Aorta (tissue), 5 donors: Measurements from ENCODE around the gene ABTB2. TPM values are rescaled to one million over a fixed set of nuclear protein-coding genes. Genes with fewer than 3 reads are reported as not detected.

ENCODE experiments used
- ATAC-seq: fragments of 200-7000 bp; cut with Tn5 transposase; one replicate; pipeline ENCODE4 v1.9.1; 2022; ENCODE audit warnings: moderate library complexity; ENCODE audit not compliant: low FRiP score
- DNase-seq, 2 donors: peaks; one replicate each; pipeline ENCODE4 v3.0.0-alpha.2; 2020
- H3K27ac ChIP-seq, 2 donors: one replicate each; pipeline ENCODE4 v1.5.1; 2013; ENCODE audit warnings: low read length in 2 of 2, mild to moderate bottlenecking in 2 of 2, moderate library complexity in 2 of 2, control low read depth in 1 of 2, inconsistent platforms in 1 of 2, low read depth in 1 of 2
- H3K27me3 ChIP-seq, 2 donors: one replicate each; pipeline ENCODE4 v1.6.1; 2013; ENCODE audit warnings: control low read depth in 1 of 2, low read length in 1 of 2, mild to moderate bottlenecking in 1 of 2, moderate library complexity in 1 of 2; ENCODE audit not compliant: insufficient read depth in 2 of 2, control insufficient read depth in 1 of 2
- H3K36me3 ChIP-seq, 2 donors: one replicate each; pipeline ENCODE4 v1.6.1; 2013; ENCODE audit warnings: control low read depth in 1 of 2, low read length in 1 of 2, mild to moderate bottlenecking in 1 of 2; ENCODE audit not compliant: insufficient read depth in 2 of 2, control insufficient read depth in 1 of 2
- H3K4me1 ChIP-seq, 2 donors: one replicate each; pipeline ENCODE4 v1.6.1; 2013; ENCODE audit warnings: low read length in 2 of 2, control low read depth in 1 of 2, mild to moderate bottlenecking in 1 of 2, moderate library complexity in 1 of 2; ENCODE audit not compliant: insufficient read depth in 2 of 2, control insufficient read depth in 1 of 2
- H3K4me3 ChIP-seq, 2 donors: one replicate each; pipeline ENCODE4 v1.5.1; 2013; ENCODE audit warnings: low read length in 2 of 2, control low read depth in 1 of 2, mild to moderate bottlenecking in 1 of 2
- H3K9me3 ChIP-seq: one replicate; pipeline ENCODE4 v1.6.1; 2013; ENCODE audit warnings: mild to moderate bottlenecking, low read length; ENCODE audit not compliant: control insufficient read depth
- WGBS, 2 donors: extraction: QIAGEN DNeasy Blood & Tissue Kit; methylation state at CpG; one replicate each; pipeline ENCODE4 v1.1.7; 2013; 5-methylcytosine and 5-hydroxymethylcytosine counted together
- intact Hi-C, 2 donors: fragments of 100-400 bp; cut with DNase I; formaldehyde crosslinking; loops; one replicate each; pipeline versions ENCODE4 v1.14.2 to v1.15.0; 2022
- polyA plus RNA-seq, 2 donors: library from polyadenylated mRNA; stranded (reverse); fragments of 200-250 nt; gene quantifications; one replicate each; pipeline ENCODE4 v1.2.3, GENCODE V29; 2013
- total RNA-seq, 2 donors: library from RNA; stranded (reverse); fragmentation: NEBNext Ultra II Directional; extraction: Animal tissue kit (Norgen Biotek cat#: 25700); gene quantifications; one replicate each; pipeline ENCODE4 v1.2.1, GENCODE V29; 2021
- donor health status: healthy with polysubstance abuse.
- donor health status: Bipolar disorder and iron deficiency.
- donor health status: DM: no; HTN: no; CAD: no.
- donor health status: DM: no; HTN: no; CAD: no.
- donor health status: DM: yes; HTN: yes; CAD: no.

Gene ABTB2
- total and polyA plus RNA-seq, 4 donors: 2.9 to 11.4 (median 6.9) TPM

- no peak for DNase-seq
- 93 to 96% methylated on average over 4 of the region's 4 CpGs for WGBS, 2 donors
- Histone ChIP-seq H3K27ac (no peak overlapping the region), H3K27me3 (no peaks in the 10 kb centered on the region), H3K4me1 (peaks cover 0 to 4% of the 10 kb centered on the region in 2 donors), H3K36me3 (no peaks in the 10 kb centered on the region), H3K4me3 (no peak overlapping the region), H3K9me3 (no peaks in the 10 kb centered on the region)
- no peak for ATAC-seq
- intact Hi-C loops: no loop called here
Measured at GRCh38 chr11:34232807-34233206, 125.0 kb downstream of the ABTB2 start.

GRCh38 chr11:34226210-34226609, 131.6 kb downstream of the ABTB2 start:
- WGBS, 2 donors: 85 to 93% methylated on average over 1 of the region's 1 CpG
- DNase-seq: no peak
- no peak for ATAC-seq
- intact Hi-C loops: no loop called here
- Histone ChIP-seq H3K27ac (no peak overlapping the region), H3K27me3 (no peaks in the 10 kb centered on the region), H3K9me3 (no peaks in the 10 kb centered on the region), H3K36me3 (no peaks in the 10 kb centered on the region), H3K4me3 (no peak overlapping the region), H3K4me1 (no peaks in the 10 kb centered on the region)

GRCh38 chr11:34225091-34225490, 132.7 kb downstream of the ABTB2 start:
- Histone ChIP-seq H3K4me3 (no peak overlapping the region), H3K36me3 (no peaks in the 10 kb centered on the region), H3K27me3 (no peaks in the 10 kb centered on the region), H3K4me1 (no peaks in the 10 kb centered on the region), H3K9me3 (no peaks in the 10 kb centered on the region), H3K27ac (no peak overlapping the region)
- 85 to 88% methylated on average over 10 of the region's 10 CpGs for WGBS, 2 donors
- intact Hi-C loops: no loop called here
- DNase-seq: no peak
- ATAC-seq: no peak

GRCh38 chr11:34224434-34224966, 133.3 kb downstream of the ABTB2 start:
- Histone ChIP-seq H3K4me3 (no peak overlapping the region), H3K9me3 (no peaks in the 10 kb centered on the region), H3K27me3 (no peaks in the 10 kb centered on the region), H3K4me1 (no peaks in the 10 kb centered on the region), H3K36me3 (no peaks in the 10 kb centered on the region), H3K27ac (no peak overlapping the region)
- intact Hi-C loops: no loop called here
- 92% methylated on average over 5 of the region's 5 CpGs for WGBS, 2 donors
- DNase-seq (no peak), ATAC-seq (no peak)

GRCh38 chr11:34223907-34224306, 133.9 kb downstream of the ABTB2 start:
- Histone ChIP-seq H3K36me3 (no peaks in the 10 kb centered on the region), H3K27me3 (no peaks in the 10 kb centered on the region), H3K27ac (no peak overlapping the region), H3K4me3 (no peak overlapping the region), H3K4me1 (no peaks in the 10 kb centered on the region), H3K9me3 (no peaks in the 10 kb centered on the region)
- WGBS, 2 donors: 95 to 96% methylated on average over 2 of the region's 2 CpGs
- DNase-seq: no peak
- intact Hi-C loops: loop anchor here in 1 of 2 donors (2.0 kb wide), 1 partner anchor 31 kb away; no protein-coding TSS in a partner anchor
- no peak for ATAC-seq

- DNase-seq (peak; percentile 87 to 91), ATAC-seq (peak; percentile 86)
- Histone ChIP-seq H3K9me3 (no peaks in the 10 kb centered on the region), H3K27ac (peak overlapping the region in 1 of 2 donors; percentile 66), H3K27me3 (no peaks in the 10 kb centered on the region), H3K4me1 (no peaks in the 10 kb centered on the region), H3K36me3 (no peaks in the 10 kb centered on the region), H3K4me3 (no peak overlapping the region)
- WGBS, 2 donors: 36 to 37% methylated on average over 17 of the region's 17 CpGs
- intact Hi-C loops: loop anchor here in 1 of 2 donors (2.0 kb wide), 1 partner anchor 30 kb away; no protein-coding TSS in a partner anchor
Measured at GRCh38 chr11:34223021-34223813, 134.6 kb downstream of the ABTB2 start.

GRCh38 chr11:34222030-34222429, 135.8 kb downstream of the ABTB2 start:
- Histone ChIP-seq H3K36me3 (no peaks in the 10 kb centered on the region), H3K4me1 (peaks cover 0 to 2% of the 10 kb centered on the region in 2 donors), H3K27me3 (no peaks in the 10 kb centered on the region), H3K4me3 (no peak overlapping the region), H3K9me3 (no peaks in the 10 kb centered on the region), H3K27ac (no peak overlapping the region)
- intact Hi-C loops: loop anchor here in 1 of 2 donors (2.0 kb wide), 1 partner anchor 29 kb away; no protein-coding TSS in a partner anchor
- no peak for DNase-seq
- no peak for ATAC-seq

GRCh38 chr11:34219941-34220370, 137.9 kb downstream of the ABTB2 start:
- intact Hi-C loops: no loop called here
- Histone ChIP-seq H3K4me3 (no peak overlapping the region), H3K27ac (no peak overlapping the region), H3K9me3 (no peaks in the 10 kb centered on the region), H3K4me1 (peaks cover 0 to 2% of the 10 kb centered on the region in 2 donors), H3K27me3 (no peaks in the 10 kb centered on the region), H3K36me3 (no peaks in the 10 kb centered on the region)
- no peak for DNase-seq
- WGBS, 2 donors: 76 to 85% methylated on average over 5 of the region's 5 CpGs
- peak; percentile 51 for ATAC-seq

- Histone ChIP-seq H3K4me3 (no peak overlapping the region), H3K9me3 (no peaks in the 10 kb centered on the region), H3K4me1 (peaks cover 0 to 2% of the 10 kb centered on the region in 2 donors), H3K27ac (no peak overlapping the region), H3K36me3 (no peaks in the 10 kb centered on the region), H3K27me3 (no peaks in the 10 kb centered on the region)
- 95 to 98% methylated on average over 1 of the region's 1 CpG for WGBS, 2 donors
- intact Hi-C loops: no loop called here
- DNase-seq: no peak
- ATAC-seq: no peak
Measured at GRCh38 chr11:34219279-34219678, 138.5 kb downstream of the ABTB2 start.
